IPS-18a (cell line): ENCODE results near the gene WDHD1.
A peak's percentile ranks its signal among the peaks of the same experiment; 100 is the strongest.
"Not testable (repeated sequence)": the region's sequence is repeated elsewhere in the genome, so short reads cannot be mapped to it uniquely, and the experiment has no call there.

Experiments
- H3K27ac ChIP-seq: one replicate; pipeline ENCODE4 v1.5.1; 2013; ENCODE audit warnings: low read length
- H3K27me3 ChIP-seq: one replicate; pipeline ENCODE4 v1.6.1; 2013; ENCODE audit warnings: mild to moderate bottlenecking, low read length; ENCODE audit not compliant: control insufficient read depth, insufficient read depth
- H3K36me3 ChIP-seq: one replicate; pipeline ENCODE4 v1.6.1; 2013; ENCODE audit warnings: low read depth, low read length; ENCODE audit not compliant: control insufficient read depth
- H3K4me1 ChIP-seq: one replicate; pipeline ENCODE4 v1.6.1; 2013; ENCODE audit warnings: low read depth, low read length; ENCODE audit not compliant: control insufficient read depth
- H3K4me3 ChIP-seq: one replicate; pipeline ENCODE4 v1.5.1; 2013; ENCODE audit warnings: low read length
- H3K9ac ChIP-seq: one replicate; pipeline ENCODE4 v1.6.1; 2013; ENCODE audit warnings: mild to moderate bottlenecking, low read length, moderate library complexity
- H3K9me3 ChIP-seq: one replicate; pipeline ENCODE4 v1.6.1; 2013; ENCODE audit warnings: low read depth, low read length; ENCODE audit not compliant: control insufficient read depth

WDHD1 gene

GRCh38 chr14:54901380-54902142, 125.3 kb downstream of the WDHD1 start:
- H3K27ac ChIP-seq = no peak overlapping the region
- no peaks in the 10 kb centered on the region for H3K4me1 ChIP-seq
- H3K27me3 ChIP-seq = peaks cover 30% of the 10 kb centered on the region
- no peaks in the 10 kb centered on the region for H3K36me3 ChIP-seq
- peak overlapping the region; percentile 48 for H3K9ac ChIP-seq
- H3K4me3 ChIP-seq = peak overlapping the region; percentile 70
- no peaks in the 10 kb centered on the region for H3K9me3 ChIP-seq

- H3K9ac ChIP-seq = no peak overlapping the region
- no peaks in the 10 kb centered on the region for H3K9me3 ChIP-seq
- H3K27me3 ChIP-seq = peaks cover 30% of the 10 kb centered on the region
- no peaks in the 10 kb centered on the region for H3K4me1 ChIP-seq
- H3K36me3 ChIP-seq = no peaks in the 10 kb centered on the region
- H3K27ac ChIP-seq = no peak overlapping the region
- no peak overlapping the region for H3K4me3 ChIP-seq
Measured at GRCh38 chr14:54899573-54899972, 127.3 kb downstream of the WDHD1 start.

- not testable (repeated sequence) for H3K4me3 ChIP-seq, H3K36me3 ChIP-seq, H3K27ac ChIP-seq, H3K4me1 ChIP-seq, H3K9ac ChIP-seq, H3K9me3 ChIP-seq
- peaks cover 23% of the 10 kb centered on the region for H3K27me3 ChIP-seq
Measured at GRCh38 chr14:54897809-54898555, 128.9 kb downstream of the WDHD1 start.

DNA sequence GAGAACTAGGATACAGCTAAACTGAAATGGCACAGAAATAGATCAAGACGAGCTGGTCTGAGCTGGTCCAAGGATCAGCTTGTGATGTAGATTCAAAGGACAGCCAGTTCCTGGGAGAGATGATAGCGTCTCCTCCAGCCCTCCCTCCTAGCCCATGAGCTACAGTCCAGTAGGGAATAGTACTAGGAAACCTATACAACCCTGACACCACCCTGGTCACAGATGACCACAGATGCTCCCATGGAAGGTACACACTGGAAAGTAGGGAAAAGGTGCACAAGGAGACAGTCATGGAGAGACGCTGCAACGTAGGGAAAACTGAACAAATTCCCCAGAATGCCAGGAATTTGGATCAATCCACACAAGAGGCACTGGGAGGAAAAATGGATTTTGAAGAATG, 131.2 kb downstream of the WDHD1 start:
- Histone ChIP-seq H3K27ac (no peak overlapping the region), H3K4me3 (no peak overlapping the region), H3K4me1 (peaks cover 4% of the 10 kb centered on the region)

DNA sequence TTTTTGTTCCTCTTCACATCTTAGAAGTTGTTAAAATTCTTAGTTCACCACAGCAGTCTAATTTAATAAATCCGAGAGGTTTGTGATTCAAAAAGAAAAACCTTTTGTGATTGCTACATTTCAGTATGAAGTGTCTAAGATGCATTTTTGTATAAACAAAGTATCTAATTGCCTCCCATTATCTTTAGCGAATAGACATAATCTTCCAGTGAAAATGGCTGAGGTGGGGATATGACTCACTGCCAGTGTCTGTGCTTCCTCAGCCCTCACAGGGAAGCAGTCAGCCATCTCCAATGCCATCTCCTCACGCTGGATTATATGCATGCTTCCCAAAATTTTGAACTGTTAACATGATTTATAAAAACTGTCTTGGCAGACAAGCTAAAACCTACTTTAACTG, 131.9 kb downstream of the WDHD1 start:
- peaks cover 4% of the 10 kb centered on the region for H3K4me1 ChIP-seq
- H3K9ac ChIP-seq = no peak overlapping the region
- H3K27ac ChIP-seq = no peak overlapping the region
- H3K27me3 ChIP-seq = no peaks in the 10 kb centered on the region
- H3K36me3 ChIP-seq = no peaks in the 10 kb centered on the region
- H3K9me3 ChIP-seq = no peaks in the 10 kb centered on the region
- H3K4me3 ChIP-seq = no peak overlapping the region

More for the DNA sequence above, 131.2 kb downstream of the WDHD1 start:
- no peaks in the 10 kb centered on the region for H3K36me3 ChIP-seq
- H3K9ac ChIP-seq = no peak overlapping the region
- H3K27me3 ChIP-seq = peaks cover 6% of the 10 kb centered on the region
- no peaks in the 10 kb centered on the region for H3K9me3 ChIP-seq

DNA sequence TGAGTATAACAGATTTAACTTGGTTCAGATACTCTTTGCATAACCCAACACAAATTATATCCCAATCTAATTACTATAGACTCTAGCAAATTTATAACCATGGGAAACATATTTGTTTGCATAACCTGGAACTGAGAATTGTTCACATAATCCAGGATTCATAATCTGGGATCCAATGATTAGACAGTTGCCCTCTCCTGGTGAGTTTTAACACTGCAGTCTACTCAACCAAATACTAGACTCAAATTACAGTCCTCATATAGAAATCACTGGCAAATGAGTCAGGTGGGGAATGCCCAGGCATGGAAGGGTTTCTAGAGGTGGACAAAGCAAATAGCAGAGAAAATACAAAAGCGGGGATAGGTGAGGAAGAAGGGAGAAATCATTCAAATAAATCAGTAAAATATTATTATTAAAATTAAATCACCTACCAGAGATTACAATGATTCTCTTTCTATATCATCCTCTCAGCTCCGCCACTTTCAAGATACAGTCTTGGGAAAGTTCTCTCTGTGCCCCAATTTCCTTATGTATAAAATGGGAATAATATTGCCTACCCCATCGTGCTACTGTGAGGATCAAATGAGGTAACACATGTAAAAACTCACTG, 133.6 kb downstream of the WDHD1 start:
- H3K4me1 ChIP-seq = peaks cover 4% of the 10 kb centered on the region

GRCh38 chr14:54891471-54892245, 135.2 kb downstream of the WDHD1 start:
- H3K4me1 ChIP-seq = peaks cover 4% of the 10 kb centered on the region
- H3K36me3 ChIP-seq = no peaks in the 10 kb centered on the region
- no peak overlapping the region for H3K9ac ChIP-seq
- no peak overlapping the region for H3K27ac ChIP-seq
- no peaks in the 10 kb centered on the region for H3K27me3 ChIP-seq
- no peak overlapping the region for H3K4me3 ChIP-seq
- no peaks in the 10 kb centered on the region for H3K9me3 ChIP-seq

More for the DNA sequence above, 133.6 kb downstream of the WDHD1 start:
- no peak overlapping the region for H3K4me3 ChIP-seq
- H3K27ac ChIP-seq = no peak overlapping the region
- H3K36me3 ChIP-seq = no peaks in the 10 kb centered on the region
- no peak overlapping the region for H3K9ac ChIP-seq
- H3K27me3 ChIP-seq = no peaks in the 10 kb centered on the region
- no peaks in the 10 kb centered on the region for H3K9me3 ChIP-seq

DNA sequence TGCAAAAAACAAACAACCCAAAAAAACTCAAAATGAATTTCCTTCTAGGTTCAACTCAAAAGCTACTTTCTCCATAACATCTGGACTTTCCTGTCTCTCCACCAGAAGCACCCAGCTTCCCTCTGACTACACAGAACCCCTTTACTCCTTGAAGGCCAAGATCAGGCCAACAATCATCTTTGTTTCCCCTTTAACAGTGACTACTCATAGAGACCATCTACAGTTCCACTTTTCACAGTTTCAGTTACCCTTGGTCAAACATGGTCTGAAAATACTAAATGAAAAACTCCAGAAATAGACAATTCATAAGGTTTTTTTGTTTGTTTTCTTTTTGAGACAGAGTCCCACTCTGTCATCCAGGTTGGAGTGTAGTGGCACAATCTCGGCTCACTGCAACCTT, 136.1 kb downstream of the WDHD1 start:
- no peak overlapping the region for H3K4me3 ChIP-seq
- no peaks in the 10 kb centered on the region for H3K27me3 ChIP-seq
- H3K4me1 ChIP-seq = peaks cover 4% of the 10 kb centered on the region
- H3K27ac ChIP-seq = no peak overlapping the region
- no peaks in the 10 kb centered on the region for H3K36me3 ChIP-seq
- H3K9ac ChIP-seq = no peak overlapping the region
- no peaks in the 10 kb centered on the region for H3K9me3 ChIP-seq

- H3K9ac ChIP-seq = no peak overlapping the region
- no peaks in the 10 kb centered on the region for H3K27me3 ChIP-seq
- H3K4me3 ChIP-seq = no peak overlapping the region
- no peaks in the 10 kb centered on the region for H3K9me3 ChIP-seq
- peaks cover 4% of the 10 kb centered on the region for H3K4me1 ChIP-seq
- H3K36me3 ChIP-seq = no peaks in the 10 kb centered on the region
- no peak overlapping the region for H3K27ac ChIP-seq
Measured at GRCh38 chr14:54889919-54890318, 137.0 kb downstream of the WDHD1 start.
